Panc1 (cell line): ENCODE results near the gene RPUSD4. TPM values are rescaled to one million over a fixed set of nuclear protein-coding genes. Genes with fewer than 3 reads are reported as not detected.
A peak's percentile ranks its signal among the peaks of the same experiment; 100 is the strongest.

Experiments
- ATAC-seq: fragments of 200-7000 bp; cut with Tn5 transposase; 2 replicates; pipeline ENCODE4 v1.9.1; 2020; ENCODE audit warnings: mild to moderate bottlenecking, moderate library complexity
- BruUV-seq: library from RNA; stranded (reverse); fragments of 400-500 nt; replicated peaks from 2 replicates; lab custom pipeline; 2021; lab: Mats Ljungman, UMichigan
- CTCF ChIA-PET: fragments of 300-600 bp; sonication (Branson Sonifier 250); formaldehyde crosslinking; loops from one replicate; lab custom pipeline; 2022; ENCODE audit warnings: antibody characterized with exemption; lab: Charles Lee
- POLR2A ChIA-PET: fragments of 300-600 bp; sonication (Branson Sonifier 250); formaldehyde crosslinking; loops from one replicate; lab custom pipeline; 2022; ENCODE audit warnings: antibody characterized with exemption; lab: Charles Lee
- DNase-seq: peaks from one replicate; pipeline ENCODE4 v3.0.0-alpha.2; 2010; ENCODE audit warnings: low read depth, low spot score
- H3K27ac ChIP-seq: 2 replicates; pipeline ENCODE4 v1.5.1; 2011; ENCODE audit warnings: mild to moderate bottlenecking, low read length, inconsistent platforms
- H3K27me3 ChIP-seq: fragments of 200-500 bp; sonication (Bioruptor generic); 2 replicates; pipeline ENCODE4 v1.6.0; 2014; ENCODE audit warnings: low read length, inconsistent platforms; ENCODE audit not compliant: control insufficient read depth, insufficient read depth
- H3K36me3 ChIP-seq: fragments of 200-500 bp; sonication (Bioruptor generic); 2 replicates; pipeline ENCODE4 v1.5.1; 2014; ENCODE audit warnings: inconsistent platforms, mild to moderate bottlenecking, low read length, moderate library complexity; ENCODE audit not compliant: control insufficient read depth, insufficient read depth
- H3K4me1 ChIP-seq: 2 replicates; pipeline ENCODE4 v1.5.1; 2011; ENCODE audit warnings: inconsistent platforms, mild to moderate bottlenecking, low read length, moderate library complexity; ENCODE audit not compliant: control insufficient read depth, insufficient read depth
- H3K4me3 ChIP-seq, 2 experiments: 2 replicates each; pipeline ENCODE4 v1.5.1; 2011 to 2012; ENCODE audit warnings: low read depth in 2 of 2, low read length in 2 of 2, mild to moderate bottlenecking in 2 of 2, inconsistent platforms in 1 of 2, moderate library complexity in 1 of 2
- H3K9me3 ChIP-seq: fragments of 200-500 bp; sonication (Bioruptor generic); 2 replicates; pipeline ENCODE4 v1.5.1; 2014; ENCODE audit warnings: low read depth, mild to moderate bottlenecking, inconsistent platforms, low read length, moderate library complexity; ENCODE audit not compliant: control insufficient read depth, insufficient read depth
- CTCF ChIP-seq: fragments of 450-650 bp; IDR thresholded peaks from 2 replicates; pipeline ENCODE4 v1.5.1; 2017; ENCODE audit warnings: mild to moderate bottlenecking
- POLR2AphosphoS5 ChIP-seq: IDR thresholded peaks from 2 replicates; pipeline ENCODE4 v1.6.1; 2012; ENCODE audit warnings: mild to moderate bottlenecking, low read depth, low read length, moderate library complexity
- REST ChIP-seq, 2 experiments: IDR thresholded peaks; 2 replicates each; pipeline ENCODE4 v1.6.1; 2011 to 2012; ENCODE audit warnings: low read depth in 2 of 2, control low read depth in 1 of 2, low read length in 1 of 2, mild to moderate bottlenecking in 1 of 2, moderate library complexity in 1 of 2; ENCODE audit not compliant: insufficient read depth in 1 of 2
- SIN3A ChIP-seq: IDR thresholded peaks from 2 replicates; pipeline ENCODE4 v1.6.1; 2012; ENCODE audit warnings: low read depth, mild to moderate bottlenecking, low read length, moderate library complexity, borderline replicate concordance; ENCODE audit not compliant: insufficient read depth
- TCF7L2 ChIP-seq: IDR thresholded peaks from 2 replicates; pipeline ENCODE4 v1.6.1; 2011; ENCODE audit warnings: mild to moderate bottlenecking, low read depth, low read length, inconsistent platforms
- in situ Hi-C: cut with HindIII; loops from 2 replicates; pipeline ENCODE4 v1.10.0; 2016; ENCODE audit warnings: low sequenced_read_pairs, low pct_unique_long_range_greater_than_20kb
- intact Hi-C: fragments of 100-400 bp; cut with micrococcal nuclease; formaldehyde crosslinking; loops from one replicate; pipeline ENCODE4 v1.10.0; 2022; ENCODE audit not compliant: unreplicated experiment
- total RNA-seq: library from RNA; stranded (reverse); gene quantifications from one replicate; pipeline ENCODE4 v1.2.1, GENCODE V29; 2021; ENCODE audit not compliant: unreplicated experiment

RPUSD4 gene
- total RNA-seq, 1 experiment from 2014 or later = 52.3 TPM

GRCh38 chr11:126163779-126164178, 47.7 kb downstream of the RPUSD4 start:
- BruUV-seq = no TSS peak

GRCh38 chr11:126163074-126163700, 48.3 kb downstream of the RPUSD4 start:
- Histone ChIP-seq H3K27me3 (no peaks in the 10 kb centered on the region), H3K4me3 (no peak overlapping the region), H3K27ac (no peak overlapping the region), H3K36me3 (no peaks in the 10 kb centered on the region), H3K9me3 (no peaks in the 10 kb centered on the region), H3K4me1 (0 out of 2 replicates have a peak, but pooled peaks cover under 1% of the 10 kb centered on the region)
- ATAC-seq (peak; percentile 17; the same call in 1 of the 2 replicates), DNase-seq (no peak)
- no TSS peak for BruUV-seq
- ChIA-PET CTCF (no interaction called here), POLR2A (no interaction called here)
- in situ Hi-C loops = no loop called here
- intact Hi-C loops = no loop called here
- TF ChIP-seq SIN3A (no peak), TCF7L2 (no peak), POLR2AphosphoS5 (no peak), REST (IDR thresholded peaks at IDR 0.05; ENCODE audit: insufficient read depth in 1 of 2, low read depth in 2 of 2, low read length in 1 of 2) (no peak), CTCF (no peak)

More at GRCh38 chr11:126163779-126164178, 47.7 kb downstream of the RPUSD4 start:
- no peaks in the 10 kb centered on the region for H3K27me3 ChIP-seq
- ChIA-PET POLR2A (no interaction called here), CTCF (no interaction called here)
- H3K27ac ChIP-seq = no peak overlapping the region
- no peak for ATAC-seq
- no peak for DNase-seq
- TF ChIP-seq CTCF (no peak), REST (IDR thresholded peaks at IDR 0.05; ENCODE audit: insufficient read depth in 1 of 2, low read depth in 2 of 2, low read length in 1 of 2) (no peak), SIN3A (no peak), POLR2AphosphoS5 (no peak), TCF7L2 (no peak)
- no peak overlapping the region for H3K4me3 ChIP-seq
- intact Hi-C loops (no loop called here), in situ Hi-C loops (no loop called here)
- no peaks in the 10 kb centered on the region for H3K4me1 ChIP-seq
- no peaks in the 10 kb centered on the region for H3K36me3 ChIP-seq
- no peaks in the 10 kb centered on the region for H3K9me3 ChIP-seq
